Stimulated activated naive CD8-positive, alpha-beta T cell treated with anti-CD3 and anti-CD28 coated beads, Interleukin-15, amount 100 ng/mL, for 72 hours (primary cell): ENCODE data around the gene OCA2.
"Not testable (repeated sequence)": the region's sequence is repeated elsewhere in the genome, so short reads cannot be mapped to it uniquely, and the experiment has no call there.

Source experiments
- ATAC-seq: fragments of 150-1000 bp; cut with Tn5 transposase; 2 replicates; pipeline ENCODE4 v1.10.0; 2021; ENCODE audit warnings: mild to moderate bottlenecking, moderate library complexity
- DNase-seq, 2 donors: peaks; one replicate each; pipeline ENCODE4 v3.0.0; 2021 to 2022
- H3K27ac Mint-ChIP-seq, 2 donors: one replicate each; pipeline ENCODE4 v1.8.0; 2022; ENCODE audit warnings: mild to moderate bottlenecking in 2 of 2, mixed read lengths in 2 of 2, moderate library complexity in 2 of 2
- H3K27me3 Mint-ChIP-seq: one replicate; pipeline ENCODE4 v1.8.0; 2022; ENCODE audit warnings: mixed read lengths
- H3K4me1 Mint-ChIP-seq: one replicate; pipeline ENCODE4 v1.8.0; 2022; ENCODE audit warnings: mild to moderate bottlenecking, mixed read lengths
- H3K4me3 Mint-ChIP-seq, 2 donors: one replicate each; pipeline ENCODE4 v1.8.0; 2022; ENCODE audit warnings: mild to moderate bottlenecking in 2 of 2, mixed read lengths in 2 of 2, moderate library complexity in 1 of 2
- H3K9me3 Mint-ChIP-seq, 2 donors: one replicate each; pipeline ENCODE4 v1.8.0; 2022; ENCODE audit warnings: mixed read lengths in 2 of 2

Gene OCA2

DNA sequence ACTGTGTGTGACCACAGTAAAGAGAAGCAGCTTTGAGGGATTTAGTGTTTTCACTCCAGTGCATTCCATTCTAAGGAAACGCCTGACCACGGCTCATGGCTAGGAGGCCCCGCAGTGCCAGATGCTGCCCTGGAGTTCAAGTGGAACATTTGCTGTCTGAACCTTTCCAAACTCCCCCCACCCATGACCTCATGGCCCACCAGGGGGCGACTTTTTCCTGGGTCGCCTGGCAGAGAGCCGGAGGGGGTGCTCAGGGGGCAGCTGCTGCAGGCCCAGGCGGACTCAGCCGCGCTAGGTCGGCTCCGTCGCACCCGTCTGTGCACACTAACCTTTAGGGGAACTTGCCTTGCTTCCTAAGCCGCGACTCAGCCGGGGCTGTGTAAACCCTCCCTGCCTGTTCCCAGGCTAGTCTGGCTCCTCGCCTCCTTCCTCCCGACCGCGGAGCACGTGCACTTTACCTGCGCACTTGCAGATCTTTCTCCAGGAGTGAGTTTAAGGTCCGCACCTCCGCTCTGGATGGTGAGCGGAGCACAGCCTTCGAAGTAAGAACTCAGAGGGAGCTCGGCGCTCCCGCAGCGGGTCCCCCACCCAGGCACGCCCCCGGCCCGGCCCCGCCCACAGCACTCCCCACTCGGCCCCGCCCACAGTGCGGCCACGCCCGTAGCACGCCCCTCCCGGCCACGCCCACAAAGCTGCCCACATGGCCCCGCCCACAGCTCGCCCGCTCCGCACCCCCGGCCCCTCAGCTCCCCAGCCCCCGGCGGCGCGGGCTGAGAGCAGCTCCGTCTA, at the start of gene OCA2:
Gene OCA2, minus strand, starts transcription at position 550 of the 789 bp plus-strand sequence. CDS start 17,441 bp downstream, outside the sequence.
- H3K9me3 Mint-ChIP-seq = no peaks in the 10 kb centered on the region

GRCh38 chr15:28147801-28148200, 48.7 kb upstream of the OCA2 start:
- no peaks in the 10 kb centered on the region for H3K4me1 Mint-ChIP-seq
- no peak for DNase-seq
- peaks cover 13 to 30% of the 10 kb centered on the region in 2 donors for H3K9me3 Mint-ChIP-seq
- H3K27me3 Mint-ChIP-seq = no peaks in the 10 kb centered on the region
- no peak for ATAC-seq
- H3K27ac Mint-ChIP-seq = peak overlapping the region in 1 of 2 donors; percentile 10
- no peak overlapping the region for H3K4me3 Mint-ChIP-seq

More for the DNA sequence above, at the start of gene OCA2:
- Mint-ChIP-seq H3K27me3 (peaks cover 66% of the 10 kb centered on the region), H3K4me1 (peaks cover 38% of the 10 kb centered on the region), H3K27ac (no peak within 1 kb of the TSS), H3K4me3 (peak within 1 kb of the TSS; percentile 9 to 67)
- ATAC-seq (peak; percentile 15), DNase-seq (peak; percentile 45 to 51)

DNA sequence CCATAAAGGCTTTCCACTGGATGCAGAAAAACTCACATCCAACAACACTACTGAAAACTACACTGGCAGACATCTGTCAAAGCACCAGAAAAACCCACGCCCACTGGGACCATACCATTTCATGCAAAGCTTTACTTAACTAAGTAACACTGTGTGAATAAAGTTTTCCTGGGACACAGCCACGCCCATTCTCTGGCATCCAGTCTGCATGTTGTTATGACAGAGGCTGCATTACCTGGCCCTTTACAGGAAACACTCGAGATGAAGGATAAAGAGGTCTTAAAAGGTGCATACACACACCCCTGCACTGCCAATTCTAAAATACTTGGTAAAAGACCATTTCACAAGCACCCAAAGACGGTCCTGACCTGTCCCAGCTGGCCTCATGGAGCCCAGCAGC, 46.3 kb upstream of the OCA2 start:
- not testable (repeated sequence) for H3K4me1 Mint-ChIP-seq, ATAC-seq

DNA sequence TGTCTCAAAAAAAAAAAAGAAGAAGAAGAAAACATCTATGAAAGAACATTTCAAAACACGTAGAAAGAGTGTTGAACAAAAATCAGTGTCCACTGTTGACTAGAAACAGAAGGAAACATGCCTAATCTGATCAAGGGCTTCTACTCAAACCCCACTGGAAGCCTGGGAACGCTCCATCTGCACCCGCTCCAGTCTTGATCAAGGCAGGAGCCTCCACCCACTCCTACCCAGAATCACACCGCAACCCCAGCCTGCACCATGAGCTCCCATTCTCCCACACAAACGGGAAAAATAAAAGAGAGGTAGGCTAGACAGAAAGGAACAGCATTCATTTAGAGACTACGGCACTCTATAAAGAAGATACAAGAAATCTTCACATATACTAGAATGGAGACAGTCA, 40.9 kb upstream of the OCA2 start:
- Mint-ChIP-seq H3K27me3 (no peaks in the 10 kb centered on the region), H3K4me1 (peaks cover 9% of the 10 kb centered on the region), H3K4me3 (no peak overlapping the region), H3K9me3 (no peaks in the 10 kb centered on the region), H3K27ac (peak overlapping the region in 1 of 2 donors; percentile 42)
- DNase-seq = no peak
- ATAC-seq = no peak

More for the DNA sequence above, 46.3 kb upstream of the OCA2 start:
- H3K27ac Mint-ChIP-seq, H3K27me3 Mint-ChIP-seq, DNase-seq, H3K4me3 Mint-ChIP-seq: not testable (repeated sequence)
- H3K9me3 Mint-ChIP-seq = peaks cover 11 to 26% of the 10 kb centered on the region in 2 donors

DNA sequence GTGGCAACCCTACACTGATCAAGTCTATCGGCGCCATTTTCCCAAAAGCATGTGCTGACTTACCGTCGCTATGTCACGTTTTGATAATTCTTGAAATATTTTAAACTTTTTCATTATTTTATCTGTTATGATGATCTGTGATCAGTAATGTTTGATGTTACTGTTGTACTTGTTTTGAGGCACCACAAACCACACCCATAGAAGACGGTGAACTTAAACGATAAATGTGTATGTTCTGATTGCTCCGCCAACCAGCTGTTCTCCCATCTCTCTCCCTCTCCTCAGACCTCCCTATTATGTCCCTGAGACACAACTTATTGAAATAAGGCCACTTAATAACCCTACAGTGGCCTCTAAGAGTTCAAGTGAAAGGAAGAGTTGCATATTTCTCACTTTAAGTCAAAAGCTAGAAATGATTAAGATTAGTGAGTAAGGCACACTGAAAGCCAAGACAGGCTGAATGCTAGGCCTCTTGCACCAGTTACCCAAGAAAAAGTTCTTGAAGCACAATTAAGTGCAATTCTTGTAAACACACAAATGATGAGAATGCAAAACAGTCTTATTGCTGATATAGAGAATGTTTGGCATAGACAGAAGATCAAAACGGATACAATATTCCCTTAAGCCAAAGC, 38.4 kb upstream of the OCA2 start:
- not testable (repeated sequence) for ATAC-seq, H3K27ac Mint-ChIP-seq, H3K4me1 Mint-ChIP-seq, H3K4me3 Mint-ChIP-seq, DNase-seq, H3K27me3 Mint-ChIP-seq, H3K9me3 Mint-ChIP-seq

DNA sequence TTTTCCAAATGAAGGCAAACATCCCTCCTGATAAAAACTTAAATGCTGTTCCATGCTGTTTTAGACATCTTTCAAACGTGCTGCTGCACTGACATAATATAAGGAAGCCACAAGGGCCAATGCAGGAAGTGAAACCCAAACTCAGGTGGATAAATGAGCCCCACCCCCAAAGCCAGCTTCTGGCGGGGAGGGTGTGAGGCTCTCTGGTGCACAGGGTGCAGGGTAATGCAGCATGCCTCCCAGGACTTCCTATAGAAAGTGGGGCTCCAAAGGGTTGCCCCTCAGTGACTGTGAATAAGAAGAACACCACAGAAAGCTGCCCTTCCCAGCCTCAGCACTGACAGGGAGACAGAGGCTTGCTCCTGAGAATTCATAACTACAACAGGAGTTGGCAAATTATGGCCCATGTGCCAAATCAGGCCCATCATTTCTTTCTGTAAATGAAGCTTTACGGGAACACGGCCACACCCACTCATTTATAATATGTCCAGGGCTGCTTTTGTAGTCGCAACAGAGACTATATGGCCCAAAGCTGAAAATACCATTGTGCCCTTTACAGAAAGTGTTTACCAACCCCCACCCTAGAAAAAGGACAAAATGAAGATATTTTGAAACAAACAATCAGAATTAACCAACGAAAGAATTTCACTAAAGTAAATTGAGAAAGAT, 37.3 kb upstream of the OCA2 start:
- H3K27ac Mint-ChIP-seq, H3K9me3 Mint-ChIP-seq, H3K4me1 Mint-ChIP-seq, DNase-seq, H3K4me3 Mint-ChIP-seq, H3K27me3 Mint-ChIP-seq: not testable (repeated sequence)
- ATAC-seq = peak; percentile 88

GRCh38 chr15:28133281-28133680, 34.2 kb upstream of the OCA2 start:
- Mint-ChIP-seq H3K4me1 (peaks cover 9% of the 10 kb centered on the region), H3K4me3 (no peak overlapping the region), H3K27me3 (no peaks in the 10 kb centered on the region), H3K27ac (no peak overlapping the region), H3K9me3 (no peaks in the 10 kb centered on the region)
- DNase-seq (no peak), ATAC-seq (no peak)

DNA sequence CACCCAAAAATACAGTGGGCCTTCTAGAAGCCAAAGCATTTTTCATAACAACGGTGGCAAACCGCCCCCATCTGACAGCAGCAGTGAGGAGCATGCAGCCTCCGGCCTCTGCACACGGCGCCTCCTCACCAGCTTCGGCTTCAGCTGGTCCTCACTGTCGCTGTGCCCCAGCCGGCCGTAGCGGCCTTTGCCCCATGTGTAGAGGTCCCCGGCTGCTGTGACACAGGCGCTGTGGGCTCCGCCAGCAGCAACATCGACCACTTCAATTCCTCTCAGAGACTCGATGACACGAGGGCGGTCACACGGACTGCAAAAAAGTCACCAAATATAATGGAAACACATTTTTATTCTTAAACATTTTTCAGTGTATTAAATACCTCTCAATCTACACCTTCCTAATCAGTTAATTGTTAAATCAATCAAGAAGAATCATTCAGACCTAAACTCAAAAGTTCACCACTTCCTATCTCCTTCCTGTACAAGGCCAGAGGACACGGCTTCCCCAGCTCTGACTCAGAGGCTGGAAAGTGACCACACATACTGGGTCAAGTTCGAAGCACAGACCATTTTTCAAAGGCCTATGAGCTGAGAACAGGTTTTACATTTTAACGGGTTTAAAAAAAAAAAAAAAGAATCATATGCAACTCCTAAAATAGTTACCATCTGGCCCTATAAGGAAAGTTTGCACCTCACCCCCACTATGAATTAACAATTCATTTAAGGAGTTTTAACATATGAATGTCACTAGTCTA, 33.6 kb upstream of the OCA2 start:
- H3K4me3 Mint-ChIP-seq = no peak overlapping the region
- no peak for ATAC-seq
- no peaks in the 10 kb centered on the region for H3K27me3 Mint-ChIP-seq
- no peak overlapping the region for H3K27ac Mint-ChIP-seq
- no peak for DNase-seq
- H3K4me1 Mint-ChIP-seq = peaks cover 9% of the 10 kb centered on the region
- no peaks in the 10 kb centered on the region for H3K9me3 Mint-ChIP-seq

DNA sequence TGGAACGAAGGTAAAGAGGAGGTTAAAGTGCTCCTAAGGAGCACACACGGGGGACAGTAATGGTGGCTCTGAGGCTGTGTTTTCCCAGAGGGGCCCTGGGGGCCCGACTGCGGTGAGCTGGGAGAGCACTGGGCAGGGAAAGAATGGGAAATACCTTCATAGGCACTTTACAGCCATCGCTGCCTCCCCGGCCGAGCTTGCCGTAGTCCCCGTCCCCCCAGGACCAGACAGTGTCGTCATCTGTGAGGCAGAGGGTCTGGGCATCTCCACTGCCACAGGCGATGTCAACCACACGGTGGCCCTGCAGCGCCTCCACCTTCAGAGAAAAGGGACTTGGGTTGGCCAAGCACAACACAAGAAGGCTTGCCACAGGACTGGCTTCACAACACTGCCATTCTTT, 32.8 kb upstream of the OCA2 start:
- ATAC-seq = no peak
- DNase-seq = no peak
- no peak overlapping the region for H3K27ac Mint-ChIP-seq
- H3K27me3 Mint-ChIP-seq = no peaks in the 10 kb centered on the region
- no peak overlapping the region for H3K4me3 Mint-ChIP-seq
- H3K4me1 Mint-ChIP-seq = peaks cover 6% of the 10 kb centered on the region
- no peaks in the 10 kb centered on the region for H3K9me3 Mint-ChIP-seq

- Mint-ChIP-seq H3K4me3 (no peak overlapping the region), H3K27me3 (no peaks in the 10 kb centered on the region), H3K9me3 (no peaks in the 10 kb centered on the region), H3K27ac (no peak overlapping the region), H3K4me1 (peaks cover under 1% of the 10 kb centered on the region)
- no peak for DNase-seq
- no peak for ATAC-seq
Measured at GRCh38 chr15:28131400-28131799, 32.3 kb upstream of the OCA2 start.

- Mint-ChIP-seq H3K4me3 (no peak overlapping the region), H3K27me3 (no peaks in the 10 kb centered on the region), H3K9me3 (no peaks in the 10 kb centered on the region), H3K4me1 (no peaks in the 10 kb centered on the region), H3K27ac (no peak overlapping the region)
- ATAC-seq (no peak), DNase-seq (no peak)
Measured at GRCh38 chr15:28130651-28131050, 31.5 kb upstream of the OCA2 start.

GRCh38 chr15:28129231-28129848, 30.2 kb upstream of the OCA2 start:
- Mint-ChIP-seq H3K27ac (peak overlapping the region in 1 of 2 donors; percentile 67), H3K4me3 (no peak overlapping the region), H3K27me3 (no peaks in the 10 kb centered on the region), H3K9me3 (no peaks in the 10 kb centered on the region), H3K4me1 (no peaks in the 10 kb centered on the region)
- no peak for DNase-seq
- ATAC-seq = no peak

GRCh38 chr15:28128031-28128430, 28.9 kb upstream of the OCA2 start:
- ATAC-seq (no peak), DNase-seq (no peak)
- no peaks in the 10 kb centered on the region for H3K4me1 Mint-ChIP-seq
- no peaks in the 10 kb centered on the region for H3K27me3 Mint-ChIP-seq
- H3K9me3 Mint-ChIP-seq = no peaks in the 10 kb centered on the region
- H3K27ac Mint-ChIP-seq = no peak overlapping the region
- H3K4me3 Mint-ChIP-seq = no peak overlapping the region

- H3K4me1 Mint-ChIP-seq = no peaks in the 10 kb centered on the region
- no peak overlapping the region for H3K27ac Mint-ChIP-seq
- H3K9me3 Mint-ChIP-seq = no peaks in the 10 kb centered on the region
- DNase-seq = no peak
- no peaks in the 10 kb centered on the region for H3K27me3 Mint-ChIP-seq
- no peak for ATAC-seq
- no peak overlapping the region for H3K4me3 Mint-ChIP-seq
Measured at GRCh38 chr15:28127036-28127435, 27.9 kb upstream of the OCA2 start.
